ENCODE data around the gene TMEM266. TPM values are rescaled to one million over a fixed set of nuclear protein-coding genes. Genes with fewer than 3 reads are reported as not detected.
A peak's percentile ranks its signal among the peaks of the same experiment; 100 is the strongest.

Gene TMEM266
- total RNA-seq, 1 donor from 2014 or later, result not detected

DNA sequence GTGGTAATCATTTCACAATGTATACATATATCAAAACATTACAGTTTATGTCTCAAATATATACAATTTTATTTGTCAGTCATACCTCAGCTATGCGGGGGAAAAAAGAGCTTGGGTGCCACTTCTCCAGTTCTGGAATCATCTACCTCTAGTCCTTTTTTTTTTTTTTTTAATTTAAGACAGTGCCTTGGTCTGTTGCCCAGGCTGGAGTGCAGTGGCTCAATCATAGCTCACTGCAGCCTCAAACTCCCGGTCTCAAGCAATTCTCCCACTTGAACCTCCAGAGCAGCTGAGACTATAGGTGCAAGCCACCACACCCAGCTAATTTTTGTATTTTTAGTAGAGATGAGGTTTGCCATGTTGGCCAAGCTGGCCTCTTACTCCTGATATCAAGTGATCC, 67.4 kb downstream of the TMEM266 start:
- no peak for DNase-seq (ENCODE audit: low read depth in 2 of 2)

DNA sequence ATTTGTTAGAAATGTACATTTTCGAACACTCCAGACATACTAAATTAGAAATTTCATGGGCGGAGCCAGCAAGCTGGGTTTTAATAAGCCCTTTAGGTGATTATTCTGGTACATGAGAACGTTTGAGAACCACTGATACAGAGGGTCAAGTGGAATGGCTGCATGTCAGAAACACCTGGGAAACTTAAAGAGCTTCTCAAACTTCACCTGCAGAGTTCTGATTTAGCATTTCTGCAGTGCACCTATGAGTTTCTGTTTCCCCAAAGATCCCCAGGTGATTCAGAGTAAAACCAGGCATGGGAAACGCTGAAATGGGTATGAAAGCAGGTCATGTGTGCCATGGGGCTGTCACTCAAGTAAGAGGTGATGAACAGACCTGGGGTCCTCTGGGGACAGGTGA, 68.1 kb downstream of the TMEM266 start:
- DNase-seq (ENCODE audit: low read depth in 2 of 2), result no peak

DNA sequence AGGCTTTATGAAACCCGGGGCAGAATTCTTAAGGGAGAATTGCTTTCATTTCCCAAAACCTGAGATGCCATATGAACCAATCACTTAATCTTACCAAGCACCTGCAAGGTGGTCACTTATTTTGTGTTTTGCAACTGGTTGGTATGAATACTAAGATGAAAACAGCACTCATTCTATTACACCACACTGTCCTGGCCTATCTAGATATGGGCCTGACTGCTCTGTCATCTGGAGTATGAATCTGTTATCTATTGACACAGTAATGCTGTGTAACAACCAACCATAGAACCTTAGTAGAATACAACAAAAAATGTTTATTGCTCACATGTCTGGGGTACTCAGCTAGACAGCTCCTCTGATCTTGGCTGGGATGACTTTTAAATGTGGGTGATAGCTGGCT, 74.8 kb downstream of the TMEM266 start:
- no peak for DNase-seq (ENCODE audit: low read depth in 2 of 2)

DNA sequence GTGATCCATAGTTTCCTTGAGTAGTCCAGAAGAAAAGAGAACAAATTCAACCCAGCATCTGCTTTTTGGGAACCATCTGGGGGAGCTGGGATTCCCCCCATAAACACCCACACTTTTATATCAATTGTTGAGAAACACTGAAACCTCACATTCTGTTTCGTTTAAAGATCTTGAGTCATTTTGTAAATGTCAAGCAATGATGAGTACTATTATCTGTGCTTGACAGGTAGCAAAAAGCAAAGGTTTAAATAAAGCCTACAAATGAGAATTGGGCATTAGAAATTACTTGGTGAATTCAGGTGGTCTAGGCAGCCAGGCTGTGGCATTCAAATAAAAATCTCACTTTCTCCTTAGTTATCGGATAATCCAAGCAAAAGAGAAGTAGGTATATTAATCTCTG, 75.7 kb downstream of the TMEM266 start:
- no peak for DNase-seq (ENCODE audit: low read depth in 2 of 2)

DNA sequence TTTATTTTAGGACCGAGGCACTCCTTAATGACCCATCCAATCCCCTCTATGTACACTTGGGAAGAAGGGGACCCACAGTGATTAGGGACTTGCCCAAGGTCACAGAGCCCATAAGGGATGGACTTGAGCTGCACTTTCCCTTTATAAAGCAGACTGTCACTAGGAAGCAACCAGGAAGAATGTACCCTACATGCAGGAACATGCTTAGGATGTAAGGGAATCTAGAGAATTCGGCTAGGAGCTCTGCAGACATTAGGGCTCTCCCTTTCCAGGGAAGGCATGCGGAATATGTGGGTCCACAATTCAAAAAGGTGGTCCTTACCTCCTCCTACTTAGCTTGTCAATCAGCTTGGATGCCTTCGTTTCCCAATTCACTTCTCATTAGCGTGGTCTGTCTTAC, 78.7 kb downstream of the TMEM266 start:
- DNase-seq (ENCODE audit: low read depth in 2 of 2), result no peak

DNA sequence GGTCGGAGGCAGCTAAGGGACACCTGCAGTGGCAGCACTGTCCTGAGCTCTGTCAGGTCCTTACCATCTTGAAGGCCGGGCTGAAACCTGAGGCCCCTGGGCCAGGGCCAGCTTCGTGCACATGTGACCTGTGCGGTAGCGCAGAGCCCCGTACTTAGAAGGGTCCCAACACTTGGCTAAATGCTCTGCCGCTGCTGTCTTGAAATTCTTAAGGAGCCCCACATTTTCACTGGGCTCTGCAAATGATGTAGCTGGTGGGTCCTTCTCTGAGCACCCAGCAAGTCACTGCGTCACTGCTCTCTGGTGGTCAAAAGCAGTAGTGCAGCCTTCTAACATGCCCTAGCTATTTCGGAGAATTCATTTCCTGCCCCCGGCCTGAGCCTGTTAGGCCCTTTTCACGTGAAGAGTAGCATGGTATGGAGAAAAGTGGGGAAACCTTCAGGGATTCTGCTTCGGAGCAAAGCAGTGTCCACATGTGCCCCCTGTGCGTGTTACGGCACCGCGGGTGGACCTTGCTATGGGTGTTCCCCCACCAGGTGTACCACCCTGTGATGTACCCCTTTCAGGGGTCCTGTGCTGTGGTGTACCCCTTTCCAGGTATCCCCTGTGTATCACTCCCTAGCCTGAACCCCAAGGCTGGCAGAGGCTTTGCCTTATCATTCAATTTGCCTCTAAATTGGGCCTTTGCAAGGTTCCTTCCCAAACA, 79.7 kb downstream of the TMEM266 start:
- DNase-seq (ENCODE audit: low read depth in 2 of 2), result peak; percentile 41 to 68

DNA sequence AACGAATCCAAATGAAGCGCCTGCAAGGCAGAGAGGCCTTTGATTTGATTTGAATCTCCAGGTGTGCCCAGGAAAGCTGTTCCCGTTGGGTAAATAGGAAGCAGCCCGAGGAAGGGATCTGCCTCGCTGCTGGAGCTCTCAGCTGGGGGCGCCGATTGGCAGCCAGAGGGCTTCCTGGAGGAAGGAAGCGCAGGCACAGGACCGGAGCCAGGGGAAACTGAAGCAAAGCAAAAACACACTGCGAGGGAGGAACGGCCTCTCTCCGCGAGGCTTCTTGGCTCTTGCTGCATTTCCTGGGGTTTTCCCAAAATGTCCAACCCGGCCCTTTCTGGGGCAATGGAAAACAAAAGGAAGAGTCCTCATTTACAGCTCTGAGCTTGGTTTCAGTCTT, 80.3 kb downstream of the TMEM266 start:
- DNase-seq (ENCODE audit: low read depth in 2 of 2), result peak in 1 of 2 donors; percentile 59

DNA sequence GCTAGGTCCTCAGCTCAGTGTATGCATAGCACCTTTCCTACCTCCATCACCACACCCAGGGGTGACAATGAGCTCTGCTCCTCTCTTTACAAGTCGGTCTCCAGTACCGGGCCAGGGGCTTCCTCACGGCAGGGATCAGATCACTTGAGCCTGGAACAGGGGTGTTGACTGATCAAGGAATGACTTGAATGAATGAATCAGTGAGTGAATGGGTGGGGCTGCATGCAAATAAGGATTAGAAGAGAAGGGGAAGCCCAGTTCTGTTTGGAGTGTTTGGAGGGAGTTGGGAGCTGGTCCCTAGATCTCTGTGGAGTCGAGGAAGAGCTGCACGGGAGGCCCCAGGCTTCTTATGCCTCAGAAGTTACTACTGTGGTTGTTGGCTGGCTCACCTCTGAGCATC, 87.0 kb downstream of the TMEM266 start:
- no peak for DNase-seq (ENCODE audit: low read depth in 2 of 2)

DNA sequence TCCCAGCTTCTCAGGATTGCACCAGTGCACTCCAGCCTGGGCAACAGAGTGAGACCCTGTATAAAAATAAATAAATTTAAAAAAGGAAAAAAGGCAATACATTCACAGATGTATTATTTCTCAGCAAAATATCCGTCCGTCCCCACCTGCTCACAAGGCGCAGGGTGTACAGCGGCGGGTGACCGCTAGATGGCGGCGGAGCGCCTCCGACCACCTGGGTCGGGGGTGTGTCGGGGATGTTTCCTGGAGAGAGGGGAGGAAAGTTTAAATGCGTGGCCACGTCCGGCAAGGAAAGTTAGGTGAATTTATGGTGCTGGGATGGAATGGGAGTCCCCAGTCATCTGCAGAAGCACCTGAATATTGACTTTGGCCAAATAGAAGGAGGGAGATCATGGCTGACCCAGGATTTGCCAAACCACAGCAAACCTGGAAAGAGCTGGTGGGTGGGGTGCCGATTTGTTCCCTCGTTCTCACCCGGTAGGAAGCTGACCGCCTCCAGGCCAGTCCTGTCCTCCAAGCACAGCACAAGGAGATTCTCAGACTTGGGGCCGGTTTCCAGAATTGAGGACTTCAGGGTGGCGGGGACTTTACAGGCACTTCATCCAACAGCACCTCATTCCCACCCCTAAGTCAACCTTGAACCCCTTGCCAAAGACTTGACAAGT, 88.3 kb downstream of the TMEM266 start:
- peak in 1 of 2 donors; percentile 29 for DNase-seq (ENCODE audit: low read depth in 2 of 2)

DNA sequence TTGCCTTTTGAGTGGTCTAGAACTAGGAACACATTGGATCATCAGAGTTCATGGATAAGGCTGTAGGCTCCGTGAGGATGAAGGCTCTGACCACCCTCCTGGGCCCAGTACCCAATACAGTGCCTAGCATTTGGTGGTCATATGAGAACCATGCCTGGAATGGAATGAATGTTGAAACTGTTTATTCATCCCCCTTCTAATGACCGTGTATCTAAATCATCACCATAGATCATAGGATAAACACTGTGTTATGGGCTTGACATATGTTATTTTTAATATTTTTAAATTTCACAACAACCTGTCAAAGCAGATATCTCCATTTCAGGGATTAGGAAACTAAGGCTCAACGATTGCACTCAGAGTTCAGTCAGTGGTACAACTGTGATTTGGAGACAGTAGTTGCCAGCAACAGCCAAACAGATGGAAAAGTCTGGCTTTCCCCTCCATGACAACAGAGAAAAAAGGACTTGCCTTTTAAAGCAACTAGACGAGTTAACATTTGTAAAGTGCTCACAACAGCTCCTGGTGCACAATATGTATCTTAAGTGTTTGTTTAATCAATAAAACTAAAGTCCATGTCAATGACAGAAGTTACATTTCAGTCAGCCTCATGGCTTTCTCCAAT, 89.6 kb downstream of the TMEM266 start:
- no peak for DNase-seq (ENCODE audit: low read depth in 2 of 2)

DNA sequence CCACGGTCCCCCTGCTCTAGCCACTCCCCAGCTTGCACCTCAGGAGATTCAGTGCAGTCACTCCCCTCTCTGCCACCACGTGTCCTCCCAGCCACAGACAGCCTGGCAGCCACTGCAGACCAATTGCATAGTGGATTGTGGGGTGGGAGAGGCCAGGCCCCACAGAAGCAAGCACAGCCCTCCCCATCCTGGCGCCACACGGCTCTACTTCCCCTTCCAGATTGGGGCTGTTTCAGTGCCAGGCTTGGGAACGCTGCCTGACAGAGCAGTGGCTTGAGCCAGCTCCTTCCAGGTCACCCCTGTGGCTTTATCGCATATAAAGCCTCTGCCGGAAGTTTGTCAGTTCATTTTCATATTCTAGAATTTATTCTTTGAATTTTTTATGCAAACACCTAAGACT, 90.7 kb downstream of the TMEM266 start:
- DNase-seq (ENCODE audit: low read depth in 2 of 2), result no peak

DNA sequence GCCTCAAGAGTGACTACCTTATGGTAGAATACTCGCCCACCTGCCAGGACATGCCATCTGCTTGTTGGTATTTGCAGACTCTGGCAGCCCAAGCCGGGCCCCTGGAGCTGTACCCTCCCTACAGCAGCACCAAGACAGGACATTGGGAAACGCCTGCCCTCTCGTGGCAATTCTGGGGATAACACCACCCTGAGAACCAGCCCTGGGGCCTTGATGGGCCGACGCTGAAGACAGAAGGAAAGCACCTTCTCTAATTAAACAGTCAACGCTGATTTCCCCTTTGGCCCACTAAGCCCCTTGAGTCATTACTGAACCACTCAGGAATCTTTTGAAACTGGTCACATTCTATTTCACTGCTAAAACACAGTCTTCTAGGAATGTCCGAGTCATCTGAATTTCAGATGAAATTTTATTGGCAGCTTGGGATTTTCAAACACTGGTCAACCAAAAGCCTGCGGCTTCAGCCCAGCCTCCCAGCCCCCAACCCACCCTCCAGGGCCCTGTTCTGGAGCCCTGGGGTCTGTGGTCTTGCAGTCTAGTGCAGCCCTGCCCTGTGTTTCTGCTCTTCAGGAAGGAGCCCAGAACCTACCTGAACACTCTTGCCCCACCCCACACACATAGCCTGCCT, 91.3 kb downstream of the TMEM266 start:
- peak in 1 of 2 donors; percentile 65 for DNase-seq (ENCODE audit: low read depth in 2 of 2)

DNA sequence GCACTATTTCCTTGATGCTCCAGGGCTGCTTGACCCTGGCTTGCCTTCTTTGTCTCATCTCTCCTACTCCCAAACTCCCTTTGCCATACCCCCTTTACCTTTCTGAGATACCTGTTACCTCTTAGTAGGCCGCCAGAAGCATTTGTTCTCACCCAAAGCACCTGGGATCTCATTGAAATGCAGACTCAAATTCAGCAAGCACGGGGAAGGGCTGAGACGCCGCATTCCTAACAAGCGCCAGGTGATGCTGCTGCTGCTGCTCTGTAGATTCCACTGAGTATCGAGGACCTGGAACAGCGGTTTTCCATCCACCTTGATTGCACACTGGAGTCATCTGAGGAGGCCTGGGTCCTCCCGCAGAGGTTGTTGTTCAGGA, 91.8 kb downstream of the TMEM266 start:
- no peak for DNase-seq (ENCODE audit: low read depth in 2 of 2)

DNA sequence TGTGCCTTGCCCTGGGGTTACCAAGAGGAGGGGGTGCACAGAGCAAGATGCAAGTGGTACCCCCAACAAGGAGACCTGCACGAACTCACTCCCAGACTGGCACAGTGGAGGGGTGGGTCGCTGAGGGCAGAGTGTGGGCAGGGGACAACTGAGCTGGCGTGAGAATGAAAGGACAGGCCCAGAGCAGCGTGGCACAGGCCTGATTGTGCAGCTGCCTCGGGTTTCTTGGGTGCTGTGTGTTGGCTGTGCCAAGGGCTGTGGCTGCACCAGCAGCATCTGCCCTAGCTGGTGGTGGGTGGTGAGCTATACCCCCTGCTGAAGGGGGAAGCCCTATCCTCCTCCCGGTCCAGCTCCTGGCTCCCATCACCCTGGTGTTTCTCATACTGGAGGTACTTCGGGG, 92.4 kb downstream of the TMEM266 start:
- no peak for DNase-seq (ENCODE audit: low read depth in 2 of 2)

DNA sequence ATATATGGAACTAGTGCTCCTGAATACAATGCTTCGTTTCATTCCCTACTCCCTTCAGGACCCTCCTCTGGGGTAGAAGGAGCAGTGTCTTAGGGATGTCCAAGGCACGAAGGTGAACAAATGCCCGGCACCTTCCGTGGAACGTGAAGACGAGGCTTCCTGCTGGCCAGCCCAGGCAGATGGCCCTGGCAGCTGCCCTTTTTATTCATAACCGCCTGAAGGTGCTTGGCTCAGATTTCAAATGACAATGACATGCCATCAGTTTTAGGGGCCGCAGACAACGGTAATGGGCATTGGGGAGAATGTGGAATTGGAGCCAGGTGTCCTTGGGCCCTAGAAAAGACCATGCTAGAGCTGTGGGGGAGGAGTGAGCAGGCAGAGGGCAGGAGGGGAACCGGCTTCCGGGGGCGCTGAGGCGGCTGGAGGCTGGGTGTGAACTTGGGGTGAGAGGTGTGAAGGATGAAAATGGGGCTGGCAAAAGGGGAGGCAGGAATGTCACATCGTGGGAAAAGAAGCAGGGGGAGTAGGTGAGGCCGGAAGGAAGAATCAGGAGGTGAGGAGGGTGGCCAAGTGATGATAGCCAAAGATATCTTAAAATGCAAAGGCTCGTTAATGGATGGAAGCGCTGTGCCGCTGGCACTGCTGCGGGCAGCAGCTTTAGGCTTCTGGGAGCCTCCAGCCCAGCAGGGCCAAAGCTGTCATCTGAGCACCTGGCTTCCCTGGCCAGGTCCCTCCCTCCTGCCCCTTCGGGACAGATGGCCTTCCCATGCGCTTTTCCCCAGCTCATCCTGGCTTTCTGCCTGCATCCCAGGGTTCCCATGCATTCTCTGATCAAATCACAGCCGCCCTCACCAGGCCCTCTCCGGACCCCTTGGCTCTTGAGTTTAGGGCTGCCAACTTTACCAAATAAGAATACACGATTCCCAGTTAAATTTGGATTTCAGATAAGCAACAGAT, 93.7 kb downstream of the TMEM266 start:
- no peak for DNase-seq (ENCODE audit: low read depth in 2 of 2)

DNA sequence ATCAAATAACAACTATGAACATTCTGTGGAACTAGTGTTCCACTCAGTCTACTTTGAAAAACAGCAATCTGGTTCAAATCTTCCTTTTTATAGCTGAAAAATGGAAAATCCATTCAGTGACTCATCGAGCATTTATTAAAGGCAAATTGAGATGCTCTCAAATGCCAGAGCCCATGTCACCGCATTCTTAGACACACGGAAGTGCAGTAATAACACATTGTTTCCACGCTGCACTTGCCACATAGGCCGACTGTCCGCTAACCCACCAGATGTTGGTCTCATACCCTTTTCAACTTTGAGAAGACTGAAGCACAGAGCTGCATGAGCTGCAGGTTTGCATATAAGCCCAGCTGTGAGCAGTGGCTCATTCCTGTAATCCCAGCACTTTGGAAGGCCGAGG, 95.9 kb downstream of the TMEM266 start:
- DNase-seq (ENCODE audit: low read depth in 2 of 2), result no peak

DNA sequence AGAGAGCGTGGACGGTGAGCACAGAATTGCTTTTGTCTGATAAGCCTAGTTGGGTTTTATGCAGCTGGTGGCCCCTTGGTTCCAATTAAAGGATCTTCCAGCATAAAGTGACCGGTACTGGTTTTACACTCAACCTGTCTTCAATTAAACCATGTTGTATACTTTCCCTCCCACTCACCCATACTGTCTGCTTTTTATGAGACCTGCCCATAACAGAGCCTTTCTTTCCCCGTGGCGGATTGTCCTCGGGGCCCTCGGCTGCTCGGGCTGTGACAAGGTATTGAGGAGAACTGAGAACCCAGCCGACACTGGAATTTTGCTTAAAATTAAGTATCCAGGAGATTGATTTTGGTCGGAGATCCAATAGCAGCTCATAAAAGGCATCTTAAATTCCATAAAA, 98.4 kb downstream of the TMEM266 start:
- DNase-seq (ENCODE audit: low read depth in 2 of 2), result no peak

DNA sequence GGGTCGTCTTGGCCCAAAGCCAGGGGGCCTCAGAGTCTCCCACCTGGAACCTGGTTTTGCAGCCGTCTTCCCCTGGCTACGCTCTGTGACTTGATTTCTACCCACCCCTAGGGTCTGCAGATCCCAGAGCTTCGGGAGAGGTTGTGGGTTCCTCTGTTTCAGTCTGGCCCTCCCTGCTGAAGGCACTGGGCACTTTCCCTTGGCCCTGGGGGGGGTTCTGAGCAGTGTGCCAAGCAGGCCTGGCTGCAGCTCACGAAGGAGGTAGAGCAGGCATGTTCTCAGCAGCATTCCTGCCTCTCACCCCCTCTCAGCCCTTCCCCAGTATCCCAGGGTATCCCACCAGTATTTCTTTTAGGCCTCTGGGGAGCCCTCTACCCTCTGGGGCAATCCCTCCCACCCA, 99.0 kb downstream of the TMEM266 start:
- no peak for DNase-seq (ENCODE audit: low read depth in 2 of 2)

DNA sequence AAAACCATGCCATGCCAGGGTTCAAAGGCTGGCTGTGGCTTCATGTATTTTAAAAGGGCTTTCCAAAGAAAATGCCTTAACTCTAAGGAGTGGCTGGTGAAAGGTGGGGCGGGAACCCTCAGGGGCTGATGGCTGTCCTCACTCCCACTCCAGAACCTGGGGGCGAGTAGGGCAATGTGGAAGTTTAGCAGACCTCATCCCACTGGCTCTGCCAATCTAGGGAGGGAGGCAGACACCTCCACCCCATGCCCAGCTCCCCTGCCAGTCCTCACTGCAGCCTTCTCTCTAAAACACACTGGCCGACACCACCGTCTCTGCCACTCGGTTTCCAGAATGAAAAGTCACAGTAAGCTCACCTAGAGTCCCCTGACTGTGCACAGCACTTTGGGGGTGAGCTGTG, 99.5 kb downstream of the TMEM266 start:
- no peak for DNase-seq (ENCODE audit: low read depth in 2 of 2)

DNA sequence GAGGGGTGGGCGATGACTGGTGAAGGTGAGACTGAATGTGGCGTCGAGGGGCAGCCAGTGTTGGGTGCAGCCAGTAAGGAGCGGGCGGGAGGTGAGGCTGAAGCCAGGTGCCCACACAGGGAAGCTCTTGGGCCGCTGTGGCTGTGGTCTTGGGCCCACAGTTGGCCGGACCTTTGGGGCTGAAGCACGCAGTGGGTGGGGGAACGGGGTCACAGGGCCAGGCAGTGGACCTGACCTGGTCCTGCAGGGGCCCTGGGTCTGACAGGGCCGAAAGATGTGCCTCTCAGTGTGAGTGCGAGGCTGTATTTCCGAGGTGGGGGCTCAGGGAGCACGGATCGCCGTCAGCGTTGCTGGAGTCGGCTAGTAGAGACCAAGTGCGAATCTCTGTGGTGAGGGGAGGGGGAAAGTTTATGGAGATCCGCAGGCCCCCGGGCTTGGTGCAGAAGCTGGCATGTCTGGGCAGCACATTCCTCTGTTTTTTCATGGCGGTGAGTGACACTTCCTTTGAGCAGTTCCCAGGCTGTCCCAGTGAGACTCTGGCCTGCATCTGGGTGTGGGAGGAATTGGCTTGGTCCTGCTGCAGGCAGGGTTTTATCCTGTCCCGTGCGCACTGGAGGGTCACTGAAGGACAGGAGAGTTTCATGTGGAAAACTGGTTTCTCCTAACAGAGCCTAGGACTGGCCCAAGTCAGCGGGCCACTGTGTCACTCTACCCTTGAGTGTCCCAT, 100.8 kb downstream of the TMEM266 start:
- peak in 1 of 2 donors; percentile 35 for DNase-seq (ENCODE audit: low read depth in 2 of 2)

All from dermis microvascular lymphatic vessel endothelial cell (primary cell).